Adrenal gland (tissue), 5 donors: ENCODE results near the gene TTLL5.

Experiments
- CTCF ChIP-seq, 6 experiments: fragments of 450-650 bp in 4 of 6; fragments of 200-600 bp in 2 of 6; sonication (generic) in 1 of 6; IDR thresholded peaks; 1 replicate in 5 of 6; 2 replicates in 1 of 6; pipeline versions ENCODE4 v1.5.1 to v1.8.0; 2016 to 2021; ENCODE audit warnings: antibody characterized with exemption in 6 of 6, mild to moderate bottlenecking in 2 of 6, moderate library complexity in 1 of 6
- POLR2A ChIP-seq, 2 donors: fragments of 450-650 bp; IDR thresholded peaks; one replicate each; pipeline ENCODE4 v1.6.1; 2017; ENCODE audit warnings: antibody characterized with exemption in 2 of 2, mild to moderate bottlenecking in 2 of 2, moderate library complexity in 1 of 2
- donor health status: DM: no; HTN: no; CAD: no.

- TF ChIP-seq POLR2A (IDR thresholded peaks at IDR 0.05) (no peak), CTCF (IDR thresholded peaks at IDR 0.05) (no peak)
Measured at GRCh38 chr14:75781096-75781495, 120.0 kb downstream of the TTLL5 start.
